Activated naive CD8-positive, alpha-beta T cell treated with anti-CD3 and anti-CD28 coated beads for 36 hours (primary cell): ENCODE measurements around the gene C11orf68. TPM values are rescaled to one million over a fixed set of nuclear protein-coding genes. Genes with fewer than 3 reads are reported as not detected.
"Not testable (repeated sequence)": the region's sequence is repeated elsewhere in the genome, so short reads cannot be mapped to it uniquely, and the experiment has no call there.

ENCODE experiments used
- DNase-seq: peaks from one replicate; pipeline ENCODE4 v3.0.0; 2021
- H3K27ac Mint-ChIP-seq: one replicate; pipeline ENCODE4 v1.8.0; 2022; ENCODE audit warnings: mild to moderate bottlenecking, moderate library complexity, mixed read lengths
- H3K27me3 Mint-ChIP-seq: one replicate; pipeline ENCODE4 v1.8.0; 2022; ENCODE audit warnings: mild to moderate bottlenecking, mixed read lengths
- H3K36me3 Mint-ChIP-seq: one replicate; pipeline ENCODE4 v1.8.0; 2021; ENCODE audit warnings: mild to moderate bottlenecking, mixed read lengths
- H3K4me1 Mint-ChIP-seq: one replicate; pipeline ENCODE4 v1.8.0; 2021; ENCODE audit warnings: mixed read lengths
- H3K4me3 Mint-ChIP-seq: one replicate; pipeline ENCODE4 v1.8.0; 2022; ENCODE audit warnings: mild to moderate bottlenecking, moderate library complexity, mixed read lengths
- H3K9me3 Mint-ChIP-seq: one replicate; pipeline ENCODE4 v1.8.0; 2022; ENCODE audit warnings: mixed read lengths
- total RNA-seq, 2 experiments: library from RNA; stranded (reverse); gene quantifications; one replicate each; pipeline ENCODE4 v1.2.3, GENCODE V29; 2021

Gene C11orf68
- total RNA-seq, result 10 to 100 TPM; 16.8 to 16.9 TPM

GRCh38 chr11:65918211-65919140, at the start of gene C11orf68:
Gene C11orf68 (minus strand): TSS chr11:65919062. CDS start chr11:65919031, 31 bp downstream.
- Mint-ChIP-seq H3K27ac (peak within 1 kb of the TSS; percentile 88), H3K9me3 (no peaks in the 10 kb centered on the region), H3K4me3 (peak within 1 kb of the TSS; percentile 95), H3K36me3 (peaks cover 1% of the 10 kb centered on the region), H3K27me3 (no peaks in the 10 kb centered on the region), H3K4me1 (peaks cover 29% of the 10 kb centered on the region)
- DNase-seq, result no peak

DNA sequence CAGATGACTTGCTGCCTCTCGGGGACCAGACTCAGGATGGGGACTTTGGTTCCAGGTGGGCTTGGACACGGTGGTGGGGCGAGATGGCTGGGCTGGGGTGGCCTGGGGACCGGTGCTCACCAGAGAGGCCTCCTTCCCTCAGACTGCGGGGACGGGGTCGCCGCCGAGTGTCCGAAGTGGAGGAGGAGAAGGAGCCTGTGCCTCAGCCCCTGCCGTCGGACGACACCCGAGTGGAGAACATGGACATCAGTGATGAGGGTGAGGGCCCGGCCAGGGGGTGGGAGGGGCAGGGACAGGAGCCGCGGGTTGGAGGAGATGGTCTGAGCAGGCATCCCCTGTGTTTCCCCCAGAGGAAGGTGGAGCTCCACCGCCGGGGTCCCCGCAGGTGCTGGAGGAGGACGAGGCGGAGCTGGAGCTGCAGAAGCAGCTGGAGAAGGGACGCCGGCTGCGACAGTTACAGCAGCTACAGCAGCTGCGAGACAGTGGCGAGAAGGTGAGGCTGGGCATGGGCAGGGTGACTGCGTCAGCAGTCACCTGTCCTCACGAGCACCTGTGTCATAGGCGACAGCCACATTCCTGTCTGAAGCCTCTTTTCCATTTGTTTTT, 48.6 kb upstream of the C11orf68 start:
- Mint-ChIP-seq H3K9me3 (no peaks in the 10 kb centered on the region), H3K27me3 (no peaks in the 10 kb centered on the region), H3K36me3 (peaks cover 32% of the 10 kb centered on the region), H3K4me3 (no peak overlapping the region), H3K4me1 (peaks cover 23% of the 10 kb centered on the region), H3K27ac (no peak overlapping the region)
- DNase-seq, result no peak

GRCh38 chr11:65965986-65966762, 47.3 kb upstream of the C11orf68 start:
- Mint-ChIP-seq H3K36me3 (peaks cover 33% of the 10 kb centered on the region), H3K9me3 (no peaks in the 10 kb centered on the region), H3K27ac (no peak overlapping the region), H3K4me1 (peaks cover 26% of the 10 kb centered on the region), H3K27me3 (no peaks in the 10 kb centered on the region), H3K4me3 (no peak overlapping the region)
- no peak for DNase-seq

GRCh38 chr11:65964906-65965305, 46.0 kb upstream of the C11orf68 start:
- peaks cover 26% of the 10 kb centered on the region for H3K4me1 Mint-ChIP-seq
- no peak for DNase-seq
- H3K27me3 Mint-ChIP-seq, result no peaks in the 10 kb centered on the region
- no peaks in the 10 kb centered on the region for H3K9me3 Mint-ChIP-seq
- no peak overlapping the region for H3K27ac Mint-ChIP-seq
- H3K36me3 Mint-ChIP-seq, result peaks cover 29% of the 10 kb centered on the region
- H3K4me3 Mint-ChIP-seq, result no peak overlapping the region

DNA sequence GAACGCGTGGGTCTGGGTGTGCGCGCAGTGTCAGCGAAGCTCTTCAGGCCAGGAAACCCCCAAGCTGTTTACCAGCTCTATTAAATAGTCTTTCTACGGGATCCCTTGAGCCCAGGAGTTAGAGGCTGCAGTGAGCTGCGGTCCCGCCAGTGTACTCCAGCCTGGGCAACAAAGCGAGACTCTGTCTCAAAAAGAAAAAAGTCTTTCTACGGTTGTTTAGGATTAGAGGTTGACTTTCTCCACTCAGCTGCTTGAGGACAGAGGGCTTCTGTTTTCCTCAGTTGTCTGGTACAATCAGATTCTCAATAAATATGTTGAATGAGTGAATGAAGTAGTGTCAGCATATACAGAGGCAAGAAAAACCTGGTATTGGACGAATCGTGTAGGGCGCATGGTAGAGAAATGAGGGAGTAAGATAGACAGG, 43.3 kb upstream of the C11orf68 start:
- no peaks in the 10 kb centered on the region for H3K27me3 Mint-ChIP-seq
- peaks cover 27% of the 10 kb centered on the region for H3K4me1 Mint-ChIP-seq
- H3K4me3 Mint-ChIP-seq, result peak overlapping the region; percentile 96
- H3K9me3 Mint-ChIP-seq, result no peaks in the 10 kb centered on the region
- H3K36me3 Mint-ChIP-seq, result peaks cover 24% of the 10 kb centered on the region
- peak overlapping the region; percentile 52 for H3K27ac Mint-ChIP-seq
- no peak for DNase-seq

DNA sequence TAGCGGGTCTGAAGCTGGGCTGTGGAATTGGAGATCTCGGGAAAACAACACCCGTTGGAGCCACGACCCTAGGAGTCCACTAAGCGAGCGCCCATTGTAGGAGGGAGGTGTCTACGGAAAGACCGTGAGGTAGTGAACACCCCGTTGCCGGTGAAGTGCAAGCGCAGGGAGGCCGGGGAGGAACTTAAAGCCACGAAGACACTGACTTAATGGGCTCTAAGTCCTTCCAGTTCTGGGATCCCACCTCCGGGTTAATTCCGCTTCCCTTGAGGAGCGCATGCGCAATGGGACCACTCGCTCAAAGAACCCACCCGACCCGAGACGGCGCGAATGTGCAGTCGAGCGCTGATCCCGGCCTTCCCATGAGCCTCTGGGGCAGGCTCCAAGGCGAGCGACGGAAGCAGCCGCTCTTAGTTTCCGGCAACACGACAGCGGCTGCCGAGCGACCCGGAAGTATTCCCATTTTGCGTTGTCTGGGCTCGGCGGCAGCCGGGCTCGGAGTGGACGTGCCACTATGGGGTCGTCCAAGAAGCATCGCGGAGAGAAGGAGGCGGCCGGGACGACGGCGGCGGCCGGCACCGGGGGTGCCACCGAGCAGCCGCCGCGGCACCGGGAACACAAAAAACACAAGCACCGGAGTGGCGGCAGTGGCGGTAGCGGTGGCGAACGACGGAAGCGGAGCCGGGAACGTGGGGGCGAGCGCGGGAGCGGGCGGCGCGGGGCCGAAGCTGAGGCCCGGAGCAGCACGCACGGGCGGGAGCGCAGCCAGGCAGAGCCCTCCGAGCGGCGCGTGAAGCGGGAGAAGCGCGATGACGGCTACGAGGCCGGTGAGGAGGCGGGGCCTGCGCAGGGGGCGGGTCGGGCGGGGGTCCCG, 42.6 kb upstream of the C11orf68 start, which contains the start of gene SART1:
SART1 (plus strand) TSS at position 468 of the 874 bp plus-strand sequence; CDS start at position 515, 47 bp downstream.
- Mint-ChIP-seq H3K27me3 (no peaks in the 10 kb centered on the region), H3K27ac (peak within 1 kb of the TSS; percentile 96), H3K4me1 (peaks cover 32% of the 10 kb centered on the region), H3K36me3 (peaks cover 22% of the 10 kb centered on the region), H3K9me3 (no peaks in the 10 kb centered on the region), H3K4me3 (peak within 1 kb of the TSS; percentile 96)
- DNase-seq, result peak; percentile 98

DNA sequence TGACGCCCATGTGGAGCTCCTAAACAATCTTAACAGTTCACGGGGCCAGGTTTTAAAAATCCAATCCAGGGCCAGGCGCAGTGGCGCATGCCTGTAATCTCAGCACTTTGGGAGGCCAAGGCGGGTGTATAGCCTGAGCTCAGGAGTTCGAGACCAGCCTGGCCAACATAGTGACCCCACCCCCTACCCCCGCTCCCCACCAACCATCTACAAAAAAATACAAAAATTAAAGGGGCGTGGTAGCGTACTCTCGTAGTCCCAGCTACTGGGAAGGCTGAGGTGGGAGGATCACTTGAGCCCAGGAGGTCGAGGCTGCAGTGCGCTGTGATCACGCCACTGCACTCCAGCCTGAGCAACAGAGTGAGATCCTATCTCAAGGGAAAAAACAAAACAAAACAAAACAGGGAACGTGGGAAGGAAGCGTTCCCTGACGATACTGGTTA, 42.0 kb upstream of the C11orf68 start:
- H3K36me3 Mint-ChIP-seq, result peaks cover 21% of the 10 kb centered on the region
- peak overlapping the region; percentile 96 for H3K27ac Mint-ChIP-seq
- no peak for DNase-seq
- no peaks in the 10 kb centered on the region for H3K9me3 Mint-ChIP-seq
- H3K4me3 Mint-ChIP-seq, result peak overlapping the region; percentile 96
- no peaks in the 10 kb centered on the region for H3K27me3 Mint-ChIP-seq
- H3K4me1 Mint-ChIP-seq, result peaks cover 34% of the 10 kb centered on the region

GRCh38 chr11:65958774-65959420, 40.0 kb upstream of the C11orf68 start:
- DNase-seq, result no peak
- H3K27ac Mint-ChIP-seq, result no peak overlapping the region
- H3K36me3 Mint-ChIP-seq, result peaks cover 15% of the 10 kb centered on the region
- no peaks in the 10 kb centered on the region for H3K9me3 Mint-ChIP-seq
- no peak overlapping the region for H3K4me3 Mint-ChIP-seq
- H3K27me3 Mint-ChIP-seq, result no peaks in the 10 kb centered on the region
- peaks cover 28% of the 10 kb centered on the region for H3K4me1 Mint-ChIP-seq

DNA sequence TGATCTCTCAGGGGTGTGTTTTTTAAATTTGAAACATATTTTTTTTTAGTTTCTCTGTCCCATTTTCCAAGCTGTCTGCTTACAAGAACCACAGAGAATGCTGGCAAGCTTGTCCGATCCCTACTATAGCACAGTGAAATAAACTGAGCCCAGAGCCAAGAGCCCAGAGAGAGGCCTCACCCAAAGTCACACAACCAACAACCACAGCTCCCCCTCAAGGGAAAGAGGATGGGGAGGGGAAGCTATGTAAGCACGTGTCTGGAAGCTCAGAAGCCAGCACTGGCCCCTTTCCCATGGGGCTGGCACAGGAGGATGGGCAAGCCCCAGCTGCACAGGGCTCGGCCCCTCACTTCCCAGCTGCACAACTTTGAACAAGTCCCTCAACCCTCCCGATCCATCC, 39.4 kb upstream of the C11orf68 start:
- Mint-ChIP-seq H3K4me3 (no peak overlapping the region), H3K9me3 (no peaks in the 10 kb centered on the region), H3K4me1 (peaks cover 23% of the 10 kb centered on the region), H3K27ac (peak overlapping the region; percentile 2), H3K36me3 (peaks cover 15% of the 10 kb centered on the region), H3K27me3 (no peaks in the 10 kb centered on the region)
- no peak for DNase-seq

DNA sequence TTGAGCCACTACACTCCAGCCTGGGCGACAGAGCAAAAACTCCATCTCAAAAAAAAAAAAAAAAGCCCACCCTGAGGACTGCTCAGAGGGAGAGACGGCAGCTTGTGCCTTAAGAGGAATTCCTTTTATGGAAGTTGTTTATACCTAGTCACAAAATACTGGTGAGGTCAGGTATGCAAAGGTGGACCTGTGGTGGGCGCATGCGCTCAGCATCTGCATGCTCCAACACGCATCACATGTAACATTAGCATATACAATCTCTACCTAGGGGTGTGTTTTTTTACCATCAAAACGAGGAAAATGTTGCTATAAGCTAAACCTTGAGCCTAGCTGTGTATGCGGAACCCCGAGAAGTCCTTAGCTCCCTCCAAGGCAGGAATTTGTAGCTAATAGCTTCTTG, 35.9 kb upstream of the C11orf68 start:
- Mint-ChIP-seq H3K36me3 (no peaks in the 10 kb centered on the region), H3K27me3 (no peaks in the 10 kb centered on the region), H3K4me3 (no peak overlapping the region), H3K9me3 (no peaks in the 10 kb centered on the region), H3K27ac (no peak overlapping the region), H3K4me1 (peaks cover 9% of the 10 kb centered on the region)
- DNase-seq, result no peak

DNA sequence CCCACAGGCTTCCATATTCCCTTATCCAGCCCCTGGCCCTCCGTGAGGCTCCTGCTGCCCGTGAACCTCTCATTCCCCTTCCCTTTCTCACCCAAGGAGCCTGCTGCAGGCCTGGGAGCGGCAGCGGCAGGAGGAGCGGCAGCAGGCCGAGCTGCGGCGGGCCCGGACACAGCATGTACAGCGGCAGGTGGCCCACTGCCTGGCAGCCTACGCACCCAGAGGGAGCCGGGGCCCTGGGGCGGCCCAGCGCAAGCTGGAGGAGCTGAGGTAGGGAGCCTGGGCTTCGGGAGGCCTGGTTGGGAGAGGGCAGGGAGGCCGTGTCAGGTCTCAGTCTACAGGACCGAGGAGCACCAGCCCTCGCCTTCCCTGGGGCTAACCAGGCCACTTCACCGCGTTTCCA, 34.6 kb upstream of the C11orf68 start:
- H3K4me1 Mint-ChIP-seq, result peaks cover 9% of the 10 kb centered on the region
- no peak for DNase-seq
- no peak overlapping the region for H3K4me3 Mint-ChIP-seq
- H3K9me3 Mint-ChIP-seq, result no peaks in the 10 kb centered on the region
- no peak overlapping the region for H3K27ac Mint-ChIP-seq
- no peaks in the 10 kb centered on the region for H3K36me3 Mint-ChIP-seq
- no peaks in the 10 kb centered on the region for H3K27me3 Mint-ChIP-seq

DNA sequence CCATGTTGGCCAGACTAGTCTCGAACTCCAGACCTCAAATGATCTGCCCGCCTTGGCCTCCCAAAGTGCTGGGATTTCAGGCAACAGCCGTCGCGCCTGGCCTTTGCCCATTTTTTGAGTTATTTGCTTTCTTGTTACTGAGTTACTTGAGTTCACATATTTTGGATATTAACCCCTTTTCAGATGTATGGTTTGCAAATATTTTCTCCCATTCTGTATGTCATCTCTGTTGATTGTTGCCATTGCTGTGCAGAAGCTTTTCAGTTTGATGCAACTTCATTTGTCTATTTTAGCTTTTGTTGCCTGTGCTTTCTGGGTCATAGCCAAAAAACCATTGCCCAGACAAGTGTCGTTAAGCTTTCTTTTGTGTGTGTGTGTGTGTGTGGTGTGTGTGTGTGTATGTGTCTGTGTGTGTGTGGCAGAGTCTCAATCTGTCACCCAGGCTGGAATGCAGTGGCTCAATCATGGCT, 33.2 kb upstream of the C11orf68 start:
- Mint-ChIP-seq H3K27me3 (no peaks in the 10 kb centered on the region), H3K9me3 (no peaks in the 10 kb centered on the region), H3K4me1 (peaks cover 7% of the 10 kb centered on the region), H3K27ac (no peak overlapping the region), H3K36me3 (no peaks in the 10 kb centered on the region), H3K4me3 (no peak overlapping the region)
- no peak for DNase-seq

- H3K4me3 Mint-ChIP-seq, H3K27me3 Mint-ChIP-seq, DNase-seq, H3K36me3 Mint-ChIP-seq, H3K9me3 Mint-ChIP-seq, H3K4me1 Mint-ChIP-seq, H3K27ac Mint-ChIP-seq: not testable (repeated sequence)
These were observed 32.8 kb upstream of the C11orf68 start for GRCh38 chr11:65951641-65952040.

DNA sequence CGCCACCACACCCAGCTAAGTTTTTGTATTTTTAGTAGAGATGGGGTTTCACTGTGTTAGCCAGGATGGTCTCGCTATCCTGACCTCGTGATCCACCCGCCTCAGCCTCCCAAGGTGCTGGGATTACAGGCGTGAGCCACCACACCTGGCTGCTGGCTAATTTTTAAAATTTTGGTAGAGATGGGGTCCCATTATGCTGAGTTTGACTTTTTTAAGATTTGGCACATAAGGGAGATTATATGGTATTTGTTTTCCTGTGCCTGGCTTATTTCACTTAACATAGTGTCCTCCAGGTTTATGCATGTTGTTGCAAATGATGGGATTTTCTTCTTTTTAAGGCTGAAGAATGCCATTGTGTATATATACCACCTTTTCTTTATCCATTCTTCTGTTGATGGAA, 31.8 kb upstream of the C11orf68 start:
- H3K36me3 Mint-ChIP-seq, H3K9me3 Mint-ChIP-seq, H3K4me1 Mint-ChIP-seq, H3K27me3 Mint-ChIP-seq, H3K4me3 Mint-ChIP-seq, H3K27ac Mint-ChIP-seq, DNase-seq: not testable (repeated sequence)
